ENCODE data around the gene KRT39. TPM values are rescaled to one million over a fixed set of nuclear protein-coding genes. Genes with fewer than 3 reads are reported as not detected.

The KRT39 gene
- total RNA-seq, 2 donors from 2014 or later: not detected

- WGBS, 2 experiments (ENCODE audit: insufficient coverage in 1 of 2, insufficient read length in 1 of 2): 96 to 100% methylated on average over 1 to 3 of the region's 3 CpGs
- no peak for TF ChIP-seq CTCF (conservative IDR thresholded peaks at IDR 0.05)
- DNase-seq: no peak
- H3K27ac Mint-ChIP-seq: no peak overlapping the region
- peaks cover 8% of the 10 kb centered on the region for H3K4me1 ChIP-seq (ENCODE audit: control insufficient read depth, insufficient read depth, low read length)
- no peak overlapping the region for H3K4me3 ChIP-seq (ENCODE audit: low read length)
- peaks cover 21% of the 10 kb centered on the region for H3K4me1 Mint-ChIP-seq
- H3K27me3 ChIP-seq (ENCODE audit: control insufficient read depth, insufficient read depth, low read length, poor library complexity, severe bottlenecking): no peaks in the 10 kb centered on the region
- H3K36me3 ChIP-seq (ENCODE audit: control insufficient read depth, insufficient read depth, low read length): no peaks in the 10 kb centered on the region
- no peak overlapping the region for H3K9ac ChIP-seq (ENCODE audit: extremely low read depth, low read length, poor library complexity, severe bottlenecking)
- H3K27me3 Mint-ChIP-seq (ENCODE audit: insufficient read depth): no peaks in the 10 kb centered on the region
- H3K36me3 Mint-ChIP-seq (ENCODE audit: low read depth): no peaks in the 10 kb centered on the region
- H3K9me3 Mint-ChIP-seq: no peaks in the 10 kb centered on the region
- no peak overlapping the region for H3K27ac ChIP-seq (ENCODE audit: low read depth, low read length)
- H3K9me3 ChIP-seq (ENCODE audit: control insufficient read depth, low read length): no peaks in the 10 kb centered on the region
- H3K4me3 Mint-ChIP-seq: no peak overlapping the region
Observed at GRCh38 chr17:41013181-41013580, 46.4 kb upstream of the KRT39 start.

- no peak overlapping the region for H3K4me3 ChIP-seq (ENCODE audit: low read length)
- Mint-ChIP-seq H3K4me1 (peaks cover 21% of the 10 kb centered on the region), H3K4me3 (no peak overlapping the region), H3K27ac (no peak overlapping the region), H3K36me3 (ENCODE audit: low read depth) (no peaks in the 10 kb centered on the region), H3K27me3 (ENCODE audit: insufficient read depth) (no peaks in the 10 kb centered on the region), H3K9me3 (no peaks in the 10 kb centered on the region)
- peaks cover 8% of the 10 kb centered on the region for H3K4me1 ChIP-seq (ENCODE audit: control insufficient read depth, insufficient read depth, low read length)
- no peak for TF ChIP-seq CTCF (conservative IDR thresholded peaks at IDR 0.05)
- 89 to 100% methylated on average over 5 to 6 of the region's 6 CpGs for WGBS, 2 experiments (ENCODE audit: insufficient coverage in 1 of 2, insufficient read length in 1 of 2)
- DNase-seq: no peak
- H3K27me3 ChIP-seq (ENCODE audit: control insufficient read depth, insufficient read depth, low read length, poor library complexity, severe bottlenecking): no peaks in the 10 kb centered on the region
- no peak overlapping the region for H3K27ac ChIP-seq (ENCODE audit: low read depth, low read length)
- H3K36me3 ChIP-seq (ENCODE audit: control insufficient read depth, insufficient read depth, low read length): no peaks in the 10 kb centered on the region
- no peaks in the 10 kb centered on the region for H3K9me3 ChIP-seq (ENCODE audit: control insufficient read depth, low read length)
- H3K9ac ChIP-seq (ENCODE audit: extremely low read depth, low read length, poor library complexity, severe bottlenecking): no peak overlapping the region
Observed at GRCh38 chr17:41012326-41013120, 45.8 kb upstream of the KRT39 start.

- Mint-ChIP-seq H3K4me1 (peaks cover 21% of the 10 kb centered on the region), H3K9me3 (no peaks in the 10 kb centered on the region), H3K27me3 (ENCODE audit: insufficient read depth) (no peaks in the 10 kb centered on the region), H3K27ac (no peak overlapping the region), H3K36me3 (ENCODE audit: low read depth) (no peaks in the 10 kb centered on the region), H3K4me3 (no peak overlapping the region)
- Histone ChIP-seq H3K4me1 (ENCODE audit: control insufficient read depth, insufficient read depth, low read length) (peaks cover 8% of the 10 kb centered on the region), H3K4me3 (ENCODE audit: low read length) (no peak overlapping the region), H3K27me3 (ENCODE audit: control insufficient read depth, insufficient read depth, low read length, poor library complexity, severe bottlenecking) (no peaks in the 10 kb centered on the region), H3K36me3 (ENCODE audit: control insufficient read depth, insufficient read depth, low read length) (no peaks in the 10 kb centered on the region), H3K27ac (ENCODE audit: low read depth, low read length) (no peak overlapping the region), H3K9ac (ENCODE audit: extremely low read depth, low read length, poor library complexity, severe bottlenecking) (no peak overlapping the region), H3K9me3 (ENCODE audit: control insufficient read depth, low read length) (no peaks in the 10 kb centered on the region)
- no peak for TF ChIP-seq CTCF (conservative IDR thresholded peaks at IDR 0.05)
- DNase-seq: no peak
Observed at GRCh38 chr17:41010441-41010840, 43.7 kb upstream of the KRT39 start.

Measured in endodermal cell (in vitro differentiated cells).